Eye (tissue), 1 donor: ENCODE results near the gene SCLT1.

Source experiments
- DNase-seq: peaks from one replicate; pipeline ENCODE4 v3.0.0-alpha.2; 2015

SCLT1 gene

DNA sequence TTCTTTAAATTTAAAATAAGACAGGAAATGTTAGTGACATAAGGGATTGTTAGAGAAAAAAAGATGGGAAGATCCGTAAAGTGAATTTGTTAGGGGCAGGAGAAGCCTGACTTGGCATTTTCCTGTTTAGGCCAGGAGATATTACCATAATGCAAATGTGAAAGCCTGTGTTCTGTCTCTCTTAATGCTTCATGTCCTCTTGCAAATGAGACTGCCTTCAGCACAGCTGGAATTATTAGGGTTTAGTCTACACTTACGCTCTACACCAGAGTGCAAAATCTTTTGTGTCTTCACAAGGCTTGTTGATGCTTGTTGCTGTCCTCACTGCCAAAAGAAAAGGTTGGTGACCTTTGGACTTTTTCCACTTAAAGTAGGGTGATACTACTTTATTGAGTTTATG lies 227.1 kb downstream of the SCLT1 start:
- no peak for DNase-seq

DNA sequence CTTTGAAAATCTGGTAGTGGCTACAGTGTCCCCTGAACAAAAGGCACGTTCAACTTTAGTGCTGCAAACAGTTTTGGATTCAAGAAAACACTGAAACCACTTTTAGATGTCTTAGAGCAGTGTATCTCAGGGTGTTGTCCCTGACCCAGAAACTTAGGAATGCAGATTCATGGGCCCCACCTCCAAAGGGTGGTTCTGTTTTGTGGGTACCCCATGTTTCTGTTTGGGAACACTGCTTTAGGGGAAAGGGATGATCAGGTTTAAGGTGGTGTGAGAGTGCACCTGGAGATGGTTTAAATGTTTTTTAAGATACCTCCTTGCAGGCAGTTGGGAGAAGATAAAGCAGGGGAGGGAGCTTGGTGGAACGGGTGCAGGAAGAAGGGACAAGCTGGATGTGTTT lies 228.2 kb downstream of the SCLT1 start:
- no peak for DNase-seq

DNA sequence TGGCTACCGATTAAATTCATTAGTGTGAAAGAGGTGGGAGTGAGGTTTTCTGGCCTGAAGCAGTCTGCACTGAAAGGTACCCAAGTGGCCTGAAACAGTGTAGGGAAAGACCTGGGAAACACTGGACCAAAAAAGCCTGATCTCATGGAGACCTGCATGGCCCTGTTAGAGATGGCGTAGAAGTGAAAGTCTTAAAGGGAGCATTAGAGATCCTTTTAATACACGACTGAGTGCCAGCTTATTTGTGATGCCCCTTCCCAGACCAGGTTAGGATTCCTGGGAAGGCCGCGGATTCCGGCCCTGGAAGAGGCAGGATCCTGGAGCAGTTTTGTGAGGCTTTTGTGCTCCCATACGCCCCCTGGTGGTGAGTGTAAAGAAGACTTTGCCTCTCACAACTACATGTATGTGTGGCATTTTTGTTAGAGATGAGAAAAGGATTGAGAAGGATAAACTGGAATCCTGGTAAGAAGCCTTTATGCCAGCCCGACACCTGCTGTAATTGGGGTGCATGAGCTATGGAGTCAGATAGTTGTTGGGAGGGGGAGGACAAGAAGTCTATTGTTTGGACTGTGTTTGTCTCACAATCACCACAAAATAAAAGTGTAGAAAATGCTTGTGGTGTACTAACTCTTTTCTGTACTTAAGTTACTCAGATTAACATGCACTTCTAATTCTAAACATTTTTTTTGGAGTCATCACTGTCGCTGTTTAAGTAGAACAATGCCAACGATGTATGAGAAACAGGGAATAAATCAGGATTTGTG lies 229.8 kb downstream of the SCLT1 start:
- DNase-seq: peak; percentile 95

DNA sequence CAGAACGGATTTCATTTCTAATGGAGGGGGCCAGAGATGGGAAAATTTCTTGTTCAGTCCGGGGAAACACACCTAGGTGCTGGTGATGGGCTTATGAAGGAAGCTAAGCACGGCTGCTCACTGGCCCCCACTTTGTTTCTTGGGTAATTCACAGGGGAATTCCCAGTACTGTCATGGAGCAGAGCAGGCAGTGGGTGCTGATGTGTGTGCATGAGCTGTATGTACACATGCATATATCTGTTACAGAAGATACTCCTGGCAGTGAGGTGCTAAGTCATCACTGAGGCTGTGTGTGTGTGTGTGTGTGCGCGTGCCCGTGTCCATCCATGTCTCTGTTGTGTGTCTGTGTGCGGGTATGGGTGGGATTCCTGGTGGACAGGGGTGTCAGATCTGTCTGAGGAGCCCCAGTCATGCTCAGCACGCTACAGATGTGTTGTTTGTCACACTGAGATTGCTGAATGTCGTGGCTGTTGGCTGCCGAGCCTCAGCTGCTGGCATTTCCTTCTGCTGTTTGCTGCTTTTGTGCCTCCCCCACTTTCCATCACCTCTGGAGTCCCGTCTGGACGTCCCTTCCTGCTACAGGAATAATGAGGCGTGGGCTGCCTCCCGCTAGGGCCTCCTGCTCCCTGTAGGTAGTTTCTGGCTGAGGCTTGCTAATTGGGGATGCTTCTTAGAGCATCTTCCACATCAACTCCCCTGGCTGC lies 230.6 kb downstream of the SCLT1 start:
- no peak for DNase-seq

DNA sequence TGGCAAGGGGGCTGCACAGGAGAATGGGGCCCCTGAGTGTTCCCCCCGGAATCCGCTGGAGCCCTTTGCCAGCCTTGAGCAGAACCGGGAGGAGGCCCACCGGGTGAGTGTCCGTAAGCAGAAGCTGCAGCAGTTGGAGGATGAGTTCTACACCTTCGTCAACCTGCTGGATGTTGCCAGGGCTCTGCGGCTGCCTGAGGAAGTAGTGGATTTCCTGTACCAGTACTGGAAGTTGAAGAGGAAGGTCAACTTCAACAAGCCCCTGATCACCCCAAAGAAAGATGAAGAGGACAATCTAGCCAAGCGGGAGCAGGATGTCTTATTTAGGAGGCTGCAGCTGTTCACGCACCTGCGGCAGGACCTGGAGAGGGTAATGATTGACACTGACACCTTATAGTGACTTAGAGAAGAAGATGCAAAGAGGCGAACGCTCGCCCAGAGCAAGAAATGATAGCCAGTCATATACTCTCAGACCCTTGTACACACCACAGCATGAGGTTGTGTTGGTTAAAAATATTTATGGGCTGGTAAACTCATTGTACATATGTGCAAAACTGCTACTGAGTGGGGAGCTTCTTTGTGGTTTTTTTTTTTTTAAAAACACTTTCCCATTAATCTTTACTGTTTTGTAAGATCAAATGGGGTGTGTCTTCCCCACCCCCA lies 231.4 kb downstream of the SCLT1 start:
- no peak for DNase-seq

DNA sequence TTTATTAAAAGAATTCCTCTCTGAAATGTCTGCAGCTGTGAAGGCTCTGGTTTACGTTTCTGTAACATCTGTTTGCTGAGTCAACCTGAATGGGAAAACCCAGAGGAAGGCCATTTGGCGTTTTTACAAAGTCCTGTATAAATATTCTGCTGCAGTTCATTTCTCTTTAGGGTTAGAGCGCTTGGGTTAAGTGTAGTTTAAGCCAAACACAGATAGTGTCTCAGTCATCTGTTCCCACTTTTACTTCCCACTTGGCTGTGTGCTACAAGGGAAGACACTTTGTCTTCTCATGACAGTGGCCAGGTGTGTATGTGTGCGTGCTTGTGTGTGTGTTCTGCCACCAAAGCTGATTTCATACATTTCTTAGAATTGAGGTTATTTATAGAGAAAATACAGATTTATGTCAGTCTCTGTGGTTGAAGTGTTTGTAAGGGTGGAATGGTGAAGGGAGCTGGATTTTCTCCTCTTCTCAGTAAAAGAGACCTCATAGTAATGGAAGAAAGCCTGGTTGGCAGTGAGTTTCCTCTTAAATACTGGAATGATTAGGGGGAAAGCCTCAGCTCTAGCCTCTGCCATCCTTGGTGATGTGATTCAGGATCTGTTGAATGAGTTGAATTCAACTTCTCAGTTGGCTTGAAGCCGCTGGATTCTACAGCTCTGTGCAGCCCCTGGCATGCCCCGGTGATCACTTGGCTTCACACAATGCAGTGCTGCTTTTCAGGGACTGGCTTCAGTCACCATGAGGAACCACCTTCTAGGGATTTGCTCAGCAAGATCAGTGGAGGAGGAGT lies 233.3 kb downstream of the SCLT1 start:
- peak; percentile 43 for DNase-seq

DNA sequence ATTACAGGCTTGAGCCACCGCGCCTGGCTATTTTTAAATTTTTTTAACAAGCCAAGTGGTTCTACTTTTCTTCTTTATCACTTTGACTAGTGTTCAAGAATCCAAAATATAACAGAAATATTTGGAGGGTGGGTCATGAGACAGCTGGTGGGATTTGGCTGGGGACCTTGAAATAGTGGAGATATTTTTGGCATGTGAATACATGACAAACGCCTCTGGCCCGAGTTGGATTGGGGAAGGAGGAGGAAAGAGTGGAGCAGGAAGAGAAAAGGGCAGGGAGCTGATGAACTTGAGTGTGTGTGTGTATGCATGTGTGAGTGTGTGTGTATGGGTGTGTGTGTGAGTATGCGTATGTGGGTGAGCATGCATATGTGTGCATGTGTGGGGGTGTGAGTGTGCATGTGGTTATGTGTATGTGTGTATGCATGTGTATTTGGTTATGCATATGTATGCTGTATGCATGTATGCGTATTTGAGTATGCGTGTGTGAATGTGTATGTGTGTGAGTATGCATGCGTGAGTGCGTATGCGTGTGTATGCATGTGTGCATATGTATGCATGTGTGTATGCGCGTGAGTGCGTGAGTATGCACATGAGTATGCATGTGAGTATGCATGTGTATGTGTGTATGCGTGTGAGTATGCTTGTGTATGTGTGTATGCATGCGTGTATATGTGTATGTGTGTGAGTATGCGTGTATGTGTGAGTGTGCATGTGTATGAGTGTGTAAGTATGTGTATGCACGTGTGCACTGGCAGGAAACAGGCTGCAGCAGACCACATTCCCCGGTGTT lies 234.3 kb downstream of the SCLT1 start:
- peak; percentile 37 for DNase-seq

DNA sequence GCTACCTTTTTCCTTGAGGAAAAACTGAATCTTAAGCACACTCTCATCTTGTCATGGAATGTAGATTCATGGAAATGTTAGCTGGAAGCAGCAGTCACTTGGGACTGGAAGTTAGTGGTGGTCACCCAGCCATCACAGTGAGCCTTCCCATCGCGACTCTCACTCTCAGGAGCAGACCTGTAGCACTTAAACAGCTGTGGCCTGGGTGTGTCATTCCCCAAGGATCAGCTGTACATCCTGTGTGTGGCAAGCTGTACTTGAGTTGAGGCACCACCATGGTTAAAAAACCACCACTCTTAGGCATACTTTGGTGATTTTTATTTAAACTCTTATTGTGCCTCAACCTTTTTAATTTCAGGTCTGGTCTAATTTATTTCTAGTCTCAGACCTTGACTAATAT lies 237.1 kb downstream of the SCLT1 start:
- DNase-seq: no peak

DNA sequence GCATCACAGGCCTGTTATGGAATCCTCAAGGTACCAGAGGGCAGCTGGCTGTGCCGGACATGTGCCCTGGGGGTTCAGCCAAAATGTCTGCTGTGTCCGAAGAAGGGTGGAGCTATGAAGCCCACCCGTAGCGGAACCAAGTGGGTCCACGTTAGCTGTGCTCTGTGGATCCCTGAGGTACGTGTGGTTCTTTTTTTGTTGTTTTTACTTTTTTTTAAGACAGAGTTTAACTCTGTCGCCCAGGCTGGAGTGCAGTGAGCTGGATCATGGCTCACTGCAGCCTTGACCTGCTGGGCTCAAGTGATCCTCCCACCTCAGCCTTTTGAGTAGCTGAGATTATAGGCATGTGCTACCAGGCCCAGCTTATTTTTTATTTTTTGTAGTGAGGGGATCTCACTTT lies 237.7 kb downstream of the SCLT1 start:
- DNase-seq: no peak

DNA sequence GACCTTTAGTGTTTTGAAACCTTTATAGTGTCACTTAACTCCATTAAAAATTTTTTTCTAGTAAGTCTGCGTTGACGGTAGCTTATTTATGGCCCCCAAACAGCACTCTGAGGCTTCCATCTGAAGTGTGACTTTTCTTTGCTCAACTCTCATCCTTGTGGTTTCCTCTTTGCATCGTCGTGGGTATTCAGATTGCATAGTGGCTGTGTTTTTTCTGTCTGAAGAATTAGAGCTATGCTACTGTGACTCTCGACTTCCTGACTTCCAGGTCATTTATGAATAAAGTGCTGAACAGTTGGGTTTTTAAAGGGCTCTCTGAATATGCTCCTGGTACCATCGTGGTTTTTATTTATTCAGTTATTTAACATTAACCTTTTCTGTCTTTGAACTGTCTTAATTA lies 238.9 kb downstream of the SCLT1 start:
- no peak for DNase-seq

DNA sequence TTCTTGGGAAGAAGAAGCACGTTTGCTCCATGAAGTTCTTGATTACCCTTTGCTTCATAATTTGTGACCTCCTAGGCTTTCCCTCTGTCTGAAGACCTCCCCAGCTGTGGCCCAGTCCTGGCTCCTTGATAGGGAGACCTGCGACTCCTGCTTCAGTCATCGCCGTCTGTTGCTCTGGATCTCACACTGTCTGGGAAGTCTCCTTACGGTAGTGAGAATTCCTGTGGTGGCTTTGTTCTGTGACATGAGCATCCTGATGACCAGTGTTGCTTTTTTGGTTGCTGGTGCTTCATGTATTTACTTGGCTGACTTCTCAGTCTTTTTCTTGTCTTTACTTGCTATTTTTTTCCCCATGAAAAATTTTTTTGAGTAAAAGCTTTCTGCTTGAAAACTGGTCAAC lies 239.6 kb downstream of the SCLT1 start:
- no peak for DNase-seq

DNA sequence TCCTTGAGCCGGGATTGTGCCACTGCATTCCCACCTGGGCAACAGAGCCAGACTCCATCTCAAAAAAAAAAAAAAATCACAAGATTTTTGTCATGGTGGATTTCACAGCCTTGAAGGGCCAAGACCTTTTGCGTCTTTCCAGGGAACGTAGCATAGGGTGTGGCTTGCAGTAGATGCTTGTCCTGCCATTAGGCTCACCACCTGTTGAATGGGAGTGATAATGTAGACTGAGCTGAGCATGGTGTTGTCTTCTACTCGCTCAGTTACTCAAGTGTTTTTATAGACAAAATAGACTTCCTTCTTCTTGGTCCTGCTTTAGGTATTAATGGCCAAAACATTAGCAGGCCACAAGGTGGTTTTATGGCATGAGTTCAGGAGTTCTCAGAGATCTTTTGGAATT lies 243.1 kb downstream of the SCLT1 start:
- no peak for DNase-seq

DNA sequence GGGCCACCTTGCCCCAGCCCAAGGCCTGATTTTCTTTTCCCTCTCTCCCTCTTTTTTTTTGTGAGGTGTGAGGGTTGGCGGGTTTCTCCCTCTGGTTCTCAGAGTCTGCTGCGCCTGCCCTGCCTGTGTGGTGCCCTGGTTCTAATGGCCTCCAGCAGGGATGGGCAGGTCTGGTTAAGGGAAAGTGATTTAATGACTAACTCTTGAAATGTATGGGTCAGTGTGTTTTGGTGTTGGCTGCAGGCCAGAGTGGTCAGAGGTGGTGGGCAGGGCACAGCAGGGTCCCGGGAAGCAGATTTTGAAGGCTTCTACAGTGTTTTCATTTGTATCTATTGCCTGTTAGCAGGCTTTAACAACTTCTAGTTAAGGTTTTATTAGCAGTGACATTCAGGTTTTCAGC lies 244.9 kb downstream of the SCLT1 start:
- no peak for DNase-seq

DNA sequence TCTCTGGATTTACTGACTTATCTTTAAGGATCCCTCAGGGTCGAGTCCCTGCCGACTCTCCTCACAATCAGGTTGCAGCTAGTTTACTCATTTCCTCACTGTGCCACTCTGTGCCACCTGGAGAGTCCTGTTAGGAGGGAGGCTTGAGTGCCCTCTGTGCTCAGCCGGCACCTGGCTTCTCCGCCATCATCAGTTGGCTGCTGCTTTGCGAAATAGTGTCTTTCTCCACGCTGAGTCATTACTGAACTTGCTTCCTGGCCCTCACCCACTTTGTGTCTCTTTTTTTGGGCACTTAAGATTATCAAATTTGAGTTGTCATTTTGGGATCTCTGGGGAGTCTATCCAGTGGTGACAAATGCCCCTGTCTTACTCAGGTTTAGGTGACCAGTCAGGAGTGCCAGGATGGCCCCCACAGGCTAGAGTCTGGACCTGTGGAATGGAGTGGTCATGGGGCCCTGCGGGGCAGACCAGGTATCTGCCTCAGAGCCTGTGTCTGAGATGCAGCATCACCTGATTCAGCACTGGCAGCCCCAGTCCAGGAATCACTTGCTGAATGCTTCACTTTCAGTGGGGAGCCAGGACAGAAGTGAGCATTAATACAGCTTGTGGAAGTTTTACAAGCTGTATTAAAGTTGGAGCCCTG lies 246.1 kb downstream of the SCLT1 start:
- no peak for DNase-seq

DNA sequence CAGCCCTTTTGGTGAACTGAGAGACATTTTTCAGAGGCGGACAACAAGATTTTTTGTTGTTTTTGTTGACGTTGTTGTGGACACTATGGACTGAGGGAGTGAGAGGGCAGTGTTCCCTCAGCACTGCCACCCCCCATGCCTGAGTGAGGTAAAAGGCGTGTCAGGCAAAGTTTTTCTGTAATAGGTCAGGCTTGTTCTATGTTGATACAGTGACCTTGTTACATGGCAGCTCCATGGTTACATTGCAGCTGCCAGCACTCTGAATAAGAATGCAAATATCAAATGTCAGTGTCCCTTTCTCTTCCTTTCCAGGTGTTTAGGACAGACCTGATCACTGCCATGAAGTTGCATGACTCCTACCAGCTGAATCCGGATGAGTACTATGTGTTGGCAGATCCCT lies 247.3 kb downstream of the SCLT1 start:
- DNase-seq: no peak

DNA sequence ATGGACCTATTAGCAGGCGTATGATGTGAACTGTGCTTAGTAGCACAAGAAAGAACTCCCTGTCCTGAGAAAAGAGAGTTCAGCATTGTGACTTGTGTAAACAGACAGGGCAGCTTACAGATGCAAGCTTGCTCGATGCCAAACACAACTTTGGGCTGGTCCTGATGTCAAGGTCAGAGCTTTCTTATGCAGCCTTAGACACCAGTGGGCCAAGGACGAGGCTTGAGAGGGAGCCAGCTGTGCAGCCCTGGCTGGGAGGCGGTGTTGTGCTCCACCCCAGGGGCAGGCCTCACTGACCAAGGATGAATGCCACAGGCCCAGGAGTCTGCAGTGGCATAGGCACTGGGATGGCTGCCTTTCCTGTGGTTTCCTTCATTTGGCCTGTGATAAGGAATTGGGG lies 248.4 kb downstream of the SCLT1 start:
- no peak for DNase-seq

DNA sequence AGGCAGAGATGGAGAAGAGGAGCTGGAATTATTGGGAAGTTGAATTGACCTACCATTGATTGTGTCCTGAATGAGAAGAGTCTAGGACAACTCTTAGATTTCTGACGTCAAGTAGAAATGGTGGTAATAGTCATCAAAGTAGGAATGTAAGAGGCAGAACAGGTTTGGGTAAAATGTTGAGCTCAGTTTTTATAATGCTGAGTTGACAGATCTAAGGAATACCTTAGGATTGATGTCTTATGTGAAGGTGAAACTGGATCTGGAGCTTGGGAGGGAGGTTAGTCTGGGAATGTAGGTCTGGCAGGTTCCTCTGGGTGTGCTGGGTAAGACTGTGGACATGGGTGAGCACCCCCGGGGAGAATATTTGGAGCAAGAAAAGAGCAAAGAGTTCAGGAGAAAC lies 251.9 kb downstream of the SCLT1 start:
- DNase-seq: no peak

DNA sequence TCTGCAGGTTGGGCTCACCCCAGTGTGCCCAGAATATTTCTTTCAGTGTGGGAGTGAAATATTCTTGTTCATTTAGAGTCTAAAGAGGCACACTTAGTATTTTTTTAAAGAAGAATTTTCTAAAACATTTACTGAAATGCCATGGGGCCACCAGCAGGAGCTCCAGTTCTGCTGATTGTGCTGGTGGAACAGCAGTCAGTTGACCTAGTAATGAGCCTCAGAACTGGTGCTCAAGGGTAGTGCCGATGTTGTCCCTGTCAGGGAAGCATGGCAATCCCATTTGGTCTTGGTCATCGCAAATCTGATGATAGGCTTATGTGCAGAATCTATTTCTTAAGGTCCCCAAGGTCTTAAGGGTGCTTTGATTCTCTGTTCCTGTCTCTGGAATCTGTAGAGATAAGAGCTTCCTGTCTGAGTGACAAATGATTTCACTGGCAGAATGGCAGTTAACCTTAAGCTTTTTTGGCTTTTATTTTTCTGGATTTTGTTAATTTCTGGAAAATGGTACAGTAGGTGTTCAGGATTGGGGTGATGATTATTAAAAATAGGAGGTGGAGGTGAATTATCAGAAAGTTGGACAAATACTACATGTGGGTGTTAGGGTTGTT lies 252.5 kb downstream of the SCLT1 start:
- no peak for DNase-seq

DNA sequence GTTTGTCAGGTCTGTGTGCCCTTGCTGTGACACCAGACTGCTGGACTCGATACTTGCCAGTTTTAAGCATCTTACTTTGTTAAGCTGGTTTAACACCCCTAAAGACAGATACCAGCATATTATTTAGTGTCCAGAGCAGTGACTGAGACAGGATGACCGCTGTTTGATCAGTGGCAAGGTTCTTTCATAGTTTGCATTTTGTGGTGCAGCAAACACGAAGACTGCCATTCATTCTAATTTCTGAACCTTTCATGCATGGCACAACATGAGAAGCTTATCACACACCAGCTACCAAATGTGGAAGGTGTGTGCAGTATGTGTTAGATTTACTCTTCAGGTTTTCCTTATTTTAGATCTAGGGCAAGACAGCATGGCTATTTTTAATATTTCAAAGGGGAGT lies 255.7 kb downstream of the SCLT1 start:
- DNase-seq: no peak

DNA sequence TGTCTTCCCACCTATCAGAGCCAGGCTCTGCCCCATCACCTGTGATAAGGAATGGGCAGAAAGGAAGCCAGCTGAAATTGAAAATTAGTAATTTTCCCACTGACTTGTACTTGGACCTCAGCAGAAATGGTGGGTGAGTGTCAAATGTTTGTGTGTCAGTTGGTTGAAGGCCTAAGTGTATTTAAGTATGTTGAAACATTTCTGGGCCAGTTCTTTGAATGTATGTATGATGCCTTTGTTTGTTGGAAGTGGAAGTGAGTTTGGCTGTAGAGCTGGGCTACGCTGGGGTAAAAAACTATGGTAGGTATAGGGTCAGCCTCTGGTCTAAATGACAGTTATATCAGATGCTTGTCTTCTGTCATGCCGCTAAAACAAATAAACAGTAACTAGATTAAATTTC lies 256.1 kb downstream of the SCLT1 start:
- DNase-seq: no peak

DNA sequence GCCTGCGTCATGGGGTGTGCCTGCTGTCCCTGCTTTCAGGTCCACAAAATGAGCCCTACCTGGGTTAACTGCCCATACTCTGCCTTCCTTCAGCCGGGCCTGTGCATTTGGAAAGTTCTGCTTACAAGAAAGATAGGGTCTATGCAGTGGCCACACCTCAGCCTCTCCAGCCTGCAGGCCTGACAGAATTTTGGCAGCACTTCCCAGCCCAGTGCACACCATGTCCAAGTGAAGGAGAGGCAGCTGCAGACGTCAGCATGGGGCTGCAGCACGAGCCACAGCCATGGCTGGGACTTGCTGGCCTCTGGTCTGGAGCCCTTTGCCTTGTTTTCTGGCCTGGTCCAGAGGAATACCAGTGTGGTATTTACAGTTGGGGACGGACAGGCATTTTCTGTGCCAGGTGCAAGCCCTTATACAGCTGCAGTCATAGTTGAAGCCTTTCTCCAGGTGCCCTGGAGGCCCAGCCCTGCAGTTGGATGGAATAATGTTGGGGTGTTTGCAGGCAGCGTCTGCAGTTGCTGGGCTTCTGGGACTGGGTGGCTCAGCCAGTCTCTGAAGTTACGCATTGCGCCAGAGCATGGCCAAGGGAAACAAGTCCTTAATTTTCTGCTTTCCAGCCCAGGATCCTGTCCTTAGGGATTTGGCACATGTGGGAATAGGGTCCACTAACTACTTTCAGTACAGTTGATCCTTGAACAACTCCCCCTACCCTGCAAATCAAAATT lies 257.7 kb downstream of the SCLT1 start:
- DNase-seq: no peak
